ENCODE data around the gene PKIG. TPM values are rescaled to one million over a fixed set of nuclear protein-coding genes. Genes with fewer than 3 reads are reported as not detected.
A peak's percentile ranks its signal among the peaks of the same experiment; 100 is the strongest.
"Not testable (repeated sequence)": the region's sequence is repeated elsewhere in the genome, so short reads cannot be mapped to it uniquely, and the experiment has no call there.

Gene PKIG
- total and polyA plus RNA-seq, 4 donors: 25.5 to 107 (median 66.1) TPM

- H3K27ac ChIP-seq (ENCODE audit: low read depth, low read length): no peak overlapping the region
- no peaks in the 10 kb centered on the region for H3K27me3 ChIP-seq (ENCODE audit: control insufficient read depth, insufficient read depth, low read length)
- peaks cover 10% of the 10 kb centered on the region for H3K4me1 ChIP-seq (ENCODE audit: control insufficient read depth, insufficient read depth, low read length)
- no peaks in the 10 kb centered on the region for H3K9me3 ChIP-seq (ENCODE audit: control insufficient read depth, insufficient read depth, low read length)
- H3K36me3 ChIP-seq (ENCODE audit: control insufficient read depth, insufficient read depth, low read length): no peaks in the 10 kb centered on the region
- no peak overlapping the region for H3K4me3 ChIP-seq (ENCODE audit: low read depth, low read length)
- WGBS (ENCODE audit: insufficient coverage): 100% methylated on average over 1 of the region's 9 CpGs
- DNase-seq (ENCODE audit: low read depth in 4 of 6, low spot score in 6 of 6): no peak
Observed at GRCh38 chr20:44580581-44581268, 1.7 kb upstream of the PKIG start.

GRCh38 chr20:44581515-44581914 is 864 bp upstream of the PKIG start:
- H3K4me1 ChIP-seq (ENCODE audit: control insufficient read depth, insufficient read depth, low read length): peaks cover 13% of the 10 kb centered on the region

GRCh38 chr20:44583157-44583556 is 778 bp downstream of the PKIG start:
- Histone ChIP-seq H3K27me3 (ENCODE audit: control insufficient read depth, insufficient read depth, low read length) (no peaks in the 10 kb centered on the region), H3K9me3 (ENCODE audit: control insufficient read depth, insufficient read depth, low read length) (no peaks in the 10 kb centered on the region), H3K4me1 (ENCODE audit: control insufficient read depth, insufficient read depth, low read length) (peaks cover 13% of the 10 kb centered on the region), H3K36me3 (ENCODE audit: control insufficient read depth, insufficient read depth, low read length) (no peaks in the 10 kb centered on the region), H3K4me3 (ENCODE audit: low read depth, low read length) (peak overlapping the region; percentile 4), H3K27ac (ENCODE audit: low read depth, low read length) (peak overlapping the region; percentile 80)
- DNase-seq (ENCODE audit: low read depth in 4 of 6, low spot score in 6 of 6): no peak
- 100% methylated on average over 1 of the region's 1 CpG for WGBS (ENCODE audit: insufficient coverage)

More at GRCh38 chr20:44581515-44581914, 864 bp upstream of the PKIG start:
- peak in 1 of 6 donors; percentile 42 for DNase-seq (ENCODE audit: low read depth in 4 of 6, low spot score in 6 of 6)
- WGBS (ENCODE audit: insufficient coverage): no CpG with 5 or more reads among the region's 1 CpG
- Histone ChIP-seq H3K27me3 (ENCODE audit: control insufficient read depth, insufficient read depth, low read length) (no peaks in the 10 kb centered on the region), H3K27ac (ENCODE audit: low read depth, low read length) (peak overlapping the region; percentile 80), H3K36me3 (ENCODE audit: control insufficient read depth, insufficient read depth, low read length) (no peaks in the 10 kb centered on the region), H3K9me3 (ENCODE audit: control insufficient read depth, insufficient read depth, low read length) (no peaks in the 10 kb centered on the region), H3K4me3 (ENCODE audit: low read depth, low read length) (no peak overlapping the region)

- no peak overlapping the region for H3K27ac ChIP-seq (ENCODE audit: low read depth, low read length)
- H3K4me1 ChIP-seq (ENCODE audit: control insufficient read depth, insufficient read depth, low read length): peaks cover 13% of the 10 kb centered on the region
- no peaks in the 10 kb centered on the region for H3K36me3 ChIP-seq (ENCODE audit: control insufficient read depth, insufficient read depth, low read length)
- no peak overlapping the region for H3K4me3 ChIP-seq (ENCODE audit: low read depth, low read length)
- no peak for DNase-seq (ENCODE audit: low read depth in 4 of 6, low spot score in 6 of 6)
- 80% methylated on average over 1 of the region's 4 CpGs for WGBS (ENCODE audit: insufficient coverage)
- H3K9me3 ChIP-seq (ENCODE audit: control insufficient read depth, insufficient read depth, low read length): no peaks in the 10 kb centered on the region
- no peaks in the 10 kb centered on the region for H3K27me3 ChIP-seq (ENCODE audit: control insufficient read depth, insufficient read depth, low read length)
Observed at GRCh38 chr20:44584162-44584561, 1.8 kb downstream of the PKIG start.

- peaks cover 9% of the 10 kb centered on the region for H3K4me1 ChIP-seq (ENCODE audit: control insufficient read depth, insufficient read depth, low read length)
- H3K27ac ChIP-seq (ENCODE audit: low read depth, low read length): no peak overlapping the region
- H3K4me3 ChIP-seq (ENCODE audit: low read depth, low read length): no peak overlapping the region
- H3K27me3 ChIP-seq (ENCODE audit: control insufficient read depth, insufficient read depth, low read length): no peaks in the 10 kb centered on the region
- WGBS (ENCODE audit: insufficient coverage): 86% methylated on average over 5 of the region's 6 CpGs
- H3K36me3 ChIP-seq (ENCODE audit: control insufficient read depth, insufficient read depth, low read length): no peaks in the 10 kb centered on the region
- no peaks in the 10 kb centered on the region for H3K9me3 ChIP-seq (ENCODE audit: control insufficient read depth, insufficient read depth, low read length)
- no peak for DNase-seq (ENCODE audit: low read depth in 4 of 6, low spot score in 6 of 6)
Observed at GRCh38 chr20:44585057-44585963, 2.9 kb downstream of the PKIG start.

- WGBS (ENCODE audit: insufficient coverage): 44% methylated on average over 2 of the region's 3 CpGs
- Histone ChIP-seq H3K27me3 (ENCODE audit: control insufficient read depth, insufficient read depth, low read length) (no peaks in the 10 kb centered on the region), H3K4me3 (ENCODE audit: low read depth, low read length) (no peak overlapping the region), H3K9me3 (ENCODE audit: control insufficient read depth, insufficient read depth, low read length) (no peaks in the 10 kb centered on the region), H3K36me3 (ENCODE audit: control insufficient read depth, insufficient read depth, low read length) (peaks cover 6% of the 10 kb centered on the region), H3K4me1 (ENCODE audit: control insufficient read depth, insufficient read depth, low read length) (peaks cover 9% of the 10 kb centered on the region), H3K27ac (ENCODE audit: low read depth, low read length) (no peak overlapping the region)
- DNase-seq (ENCODE audit: low read depth in 4 of 6, low spot score in 6 of 6): no peak
Observed at GRCh38 chr20:44586289-44586911, 4.0 kb downstream of the PKIG start.

GRCh38 chr20:44587035-44587980 is 4.9 kb downstream of the PKIG start:
- WGBS (ENCODE audit: insufficient coverage): 68% methylated on average over 3 of the region's 10 CpGs
- Histone ChIP-seq H3K36me3 (ENCODE audit: control insufficient read depth, insufficient read depth, low read length) (peaks cover 8% of the 10 kb centered on the region), H3K9me3 (ENCODE audit: control insufficient read depth, insufficient read depth, low read length) (no peaks in the 10 kb centered on the region), H3K27ac (ENCODE audit: low read depth, low read length) (no peak overlapping the region), H3K4me1 (ENCODE audit: control insufficient read depth, insufficient read depth, low read length) (peaks cover 9% of the 10 kb centered on the region), H3K27me3 (ENCODE audit: control insufficient read depth, insufficient read depth, low read length) (no peaks in the 10 kb centered on the region), H3K4me3 (ENCODE audit: low read depth, low read length) (no peak overlapping the region)
- peak in 2 of 6 donors; percentile 30 to 45 for DNase-seq (ENCODE audit: low read depth in 4 of 6, low spot score in 6 of 6)

- not testable (repeated sequence) for H3K4me3 ChIP-seq (ENCODE audit: low read depth, low read length); H3K27ac ChIP-seq (ENCODE audit: low read depth, low read length); H3K9me3 ChIP-seq (ENCODE audit: control insufficient read depth, insufficient read depth, low read length); DNase-seq (ENCODE audit: low read depth in 4 of 6, low spot score in 6 of 6); H3K27me3 ChIP-seq (ENCODE audit: control insufficient read depth, insufficient read depth, low read length); H3K4me1 ChIP-seq (ENCODE audit: control insufficient read depth, insufficient read depth, low read length); H3K36me3 ChIP-seq (ENCODE audit: control insufficient read depth, insufficient read depth, low read length)
- over 99% methylated on average over 9 of the region's 9 CpGs for WGBS (ENCODE audit: insufficient coverage)
Observed at GRCh38 chr20:44588321-44588720, 5.9 kb downstream of the PKIG start.

- H3K4me1 ChIP-seq (ENCODE audit: control insufficient read depth, insufficient read depth, low read length): peaks cover 9% of the 10 kb centered on the region
- no peak overlapping the region for H3K4me3 ChIP-seq (ENCODE audit: low read depth, low read length)
- DNase-seq (ENCODE audit: low read depth in 4 of 6, low spot score in 6 of 6): no peak
- peaks cover 8% of the 10 kb centered on the region for H3K36me3 ChIP-seq (ENCODE audit: control insufficient read depth, insufficient read depth, low read length)
- WGBS (ENCODE audit: insufficient coverage): 100% methylated on average over 1 of the region's 4 CpGs
- H3K9me3 ChIP-seq (ENCODE audit: control insufficient read depth, insufficient read depth, low read length): no peaks in the 10 kb centered on the region
- H3K27me3 ChIP-seq (ENCODE audit: control insufficient read depth, insufficient read depth, low read length): no peaks in the 10 kb centered on the region
- no peak overlapping the region for H3K27ac ChIP-seq (ENCODE audit: low read depth, low read length)
Observed at GRCh38 chr20:44589537-44589936, 7.2 kb downstream of the PKIG start.

Measured in spinal cord (tissue), 10 donors.